Activated CD4-positive, alpha-beta T cell treated with anti-CD3 and anti-CD28 coated beads, Interleukin-2, amount 50 U/mL, for 48 hours (primary cell): ENCODE results near the gene RPS6KC1.
"Not testable (repeated sequence)": the region's sequence is repeated elsewhere in the genome, so short reads cannot be mapped to it uniquely, and the experiment has no call there.

Experiments
- DNase-seq, 2 experiments: peaks; one replicate each; pipeline ENCODE4 v3.0.0-alpha.2; 2020

Gene RPS6KC1

DNA sequence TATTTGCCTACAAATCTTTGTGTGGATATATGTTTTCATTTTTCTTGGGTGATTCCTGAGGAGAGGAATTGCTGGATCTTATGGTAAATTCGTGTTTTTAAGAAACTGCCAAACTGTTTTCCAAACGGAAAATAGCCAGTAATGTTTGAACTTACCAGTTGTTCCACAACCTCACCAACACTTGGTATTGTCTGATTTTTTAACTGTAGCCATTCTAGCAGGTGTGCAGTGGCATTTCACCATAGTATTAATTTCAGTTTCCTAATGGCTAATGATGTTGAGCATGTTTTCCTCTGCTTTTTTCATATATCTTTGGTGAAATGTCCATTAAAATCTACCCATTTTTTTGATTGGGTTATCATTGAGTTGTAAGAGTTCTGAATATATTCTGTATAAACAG, 56.6 kb downstream of the RPS6KC1 start:
- DNase-seq = no peak

DNA sequence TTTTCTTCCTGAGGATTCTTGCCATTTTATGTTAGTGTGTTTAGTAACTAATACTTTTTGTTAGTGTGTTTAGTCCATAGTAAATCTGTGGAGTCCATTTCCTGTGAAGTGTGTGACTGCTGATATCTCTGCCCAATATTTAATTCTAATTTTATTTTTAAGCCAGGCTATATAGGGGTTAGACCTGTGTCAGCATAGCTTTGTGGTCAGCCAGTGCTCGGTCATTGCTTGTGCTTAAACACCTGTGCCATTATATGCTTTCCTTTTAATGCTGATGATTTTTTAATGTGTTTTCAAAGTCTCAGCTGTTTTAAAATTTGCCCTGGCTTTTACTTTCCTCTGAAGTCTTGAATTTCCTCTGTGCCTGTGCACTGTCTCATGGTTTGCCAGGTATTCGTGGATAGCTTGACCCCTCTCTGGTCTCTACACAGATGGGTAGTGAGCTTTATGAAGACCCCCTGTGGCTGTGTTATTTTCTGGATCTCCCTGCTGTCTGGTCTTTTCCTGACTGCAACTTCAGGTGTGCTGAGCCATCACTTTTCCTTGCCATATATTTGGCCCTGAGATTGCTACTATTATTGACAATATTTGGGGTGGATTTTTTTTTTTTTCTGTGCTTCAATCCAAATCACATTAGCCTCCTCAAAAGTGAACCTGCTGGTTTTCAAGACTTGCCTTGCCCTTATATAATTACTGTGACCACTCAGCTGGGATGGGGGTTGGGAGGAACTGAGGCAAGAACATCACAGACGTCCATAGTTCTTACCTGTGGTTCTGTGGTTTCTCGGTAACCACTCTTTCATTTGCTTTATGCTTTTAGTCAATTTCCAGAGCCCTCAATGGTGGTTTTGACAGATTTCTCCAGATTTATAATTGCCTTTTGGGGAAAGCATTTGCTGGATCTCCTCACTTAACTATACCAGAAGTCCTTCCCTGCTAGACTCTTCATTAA, 59.6 kb downstream of the RPS6KC1 start:
- no peak for DNase-seq

DNA sequence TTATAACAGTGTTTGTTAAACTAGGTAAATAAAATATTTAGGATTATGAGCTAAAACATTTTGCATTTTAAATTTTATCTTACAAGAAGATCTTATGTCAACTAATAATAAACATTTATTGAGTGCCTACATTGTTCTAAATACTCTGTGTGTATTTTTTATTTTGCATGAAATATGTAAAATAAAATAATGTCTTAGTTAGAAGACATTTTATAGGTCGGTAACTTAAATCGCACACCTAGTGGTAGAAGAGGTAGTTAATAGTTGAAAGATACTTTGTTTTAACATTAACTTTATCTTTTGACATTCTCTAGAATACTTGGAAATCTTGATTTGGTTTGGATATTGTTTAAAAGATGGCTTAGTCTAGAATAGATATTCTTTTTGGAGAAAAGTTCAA, 60.5 kb downstream of the RPS6KC1 start:
- DNase-seq = no peak

DNA sequence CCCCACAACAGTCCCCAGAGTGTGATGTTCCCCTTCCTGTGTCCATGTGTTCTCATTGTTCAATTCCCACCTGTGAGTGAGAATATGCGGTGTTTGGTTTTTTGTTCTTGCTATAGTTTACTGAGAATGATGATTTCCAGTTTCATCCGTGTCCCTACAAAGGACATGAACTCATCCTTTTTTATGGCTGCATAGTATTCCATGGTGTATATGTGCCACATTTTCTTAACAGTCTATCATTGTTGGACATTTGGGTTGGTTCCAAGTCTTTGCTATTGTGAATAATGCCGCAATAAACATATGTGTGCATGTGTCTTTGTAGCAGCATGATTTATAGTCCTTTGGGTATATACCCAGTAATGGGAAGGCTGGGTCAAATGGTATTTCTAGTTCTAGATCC, 61.7 kb downstream of the RPS6KC1 start:
- DNase-seq = not testable (repeated sequence)

DNA sequence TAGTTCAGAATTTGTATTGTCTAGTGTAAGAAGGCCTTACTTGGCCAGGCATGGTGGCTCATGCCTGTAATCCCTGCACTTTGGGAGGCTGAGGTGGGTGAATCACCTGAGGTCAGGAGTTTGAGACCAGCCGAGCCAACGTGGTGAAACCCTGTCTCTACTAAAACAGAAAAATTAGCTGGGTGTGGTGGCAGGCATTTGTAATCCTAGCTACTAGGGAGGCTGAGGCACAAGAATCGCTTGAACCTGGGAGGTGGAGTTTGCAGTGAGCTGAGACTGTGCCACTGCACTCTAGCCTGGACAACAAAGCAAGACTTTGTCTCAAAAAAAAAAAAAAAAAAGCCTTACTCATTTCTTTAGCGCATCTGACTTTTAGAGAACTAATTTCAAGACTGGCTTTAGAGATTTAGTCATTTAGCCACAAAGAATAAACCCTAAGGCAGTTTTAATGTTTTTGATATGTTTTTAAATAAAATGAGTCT, 66.7 kb downstream of the RPS6KC1 start:
- DNase-seq = peak; percentile 6 to 20

DNA sequence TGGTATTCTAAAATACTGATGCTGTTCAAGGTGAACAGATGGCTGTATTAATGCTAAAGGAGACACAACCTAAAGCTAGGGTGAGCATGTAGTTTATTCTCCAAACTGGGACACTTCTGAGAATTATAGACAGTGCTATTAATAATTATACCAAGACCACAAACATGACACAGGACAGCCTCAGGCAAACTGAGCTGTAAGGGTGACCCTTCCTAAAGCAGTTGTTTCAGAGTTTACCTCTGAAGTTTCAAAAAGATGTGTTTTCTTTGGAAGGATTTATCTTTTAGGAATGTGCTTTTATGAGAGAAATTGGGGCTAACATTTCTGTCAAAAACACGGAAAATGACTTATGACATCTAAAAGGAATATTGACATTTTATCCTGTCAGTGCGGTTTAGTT, 68.8 kb downstream of the RPS6KC1 start:
- no peak for DNase-seq

DNA sequence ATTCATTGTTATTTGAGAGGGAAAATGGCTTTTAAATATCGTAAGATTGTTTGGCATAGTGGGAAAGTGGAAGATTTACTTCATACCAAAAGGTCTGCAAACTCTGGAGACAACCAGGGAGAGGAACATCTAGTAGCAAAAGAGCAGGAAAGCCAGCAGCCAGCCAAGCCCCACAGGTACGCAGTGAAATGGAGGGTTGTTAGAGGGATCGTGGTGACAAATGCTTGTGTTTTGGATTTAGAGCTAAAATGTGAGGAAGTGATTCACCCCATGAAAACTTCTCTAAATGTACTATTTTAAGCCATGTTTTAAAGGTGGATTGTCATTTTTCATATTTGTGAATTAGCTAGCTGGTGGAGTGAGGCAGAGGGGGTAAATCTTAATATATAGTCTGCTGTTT, 69.3 kb downstream of the RPS6KC1 start:
- DNase-seq = no peak

DNA sequence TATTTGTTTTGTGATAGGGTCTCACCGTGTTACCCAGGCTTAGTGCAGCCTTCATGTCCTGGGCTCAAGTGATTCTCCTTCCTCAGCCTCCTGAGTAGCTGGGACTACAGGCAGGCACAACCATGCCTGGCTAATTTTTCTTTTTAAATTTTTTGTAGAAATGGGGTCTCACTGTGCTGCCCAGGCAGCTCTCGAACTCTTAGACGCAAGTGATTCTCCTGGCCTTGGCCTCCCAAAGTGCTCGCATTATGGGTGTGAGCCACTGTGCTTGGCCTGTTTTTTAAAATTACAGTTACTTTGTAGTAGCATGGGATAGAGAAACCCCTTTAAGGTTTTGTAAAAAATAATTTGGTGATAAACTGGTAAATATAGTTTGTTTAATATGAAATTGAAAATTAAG, 69.9 kb downstream of the RPS6KC1 start:
- no peak for DNase-seq

DNA sequence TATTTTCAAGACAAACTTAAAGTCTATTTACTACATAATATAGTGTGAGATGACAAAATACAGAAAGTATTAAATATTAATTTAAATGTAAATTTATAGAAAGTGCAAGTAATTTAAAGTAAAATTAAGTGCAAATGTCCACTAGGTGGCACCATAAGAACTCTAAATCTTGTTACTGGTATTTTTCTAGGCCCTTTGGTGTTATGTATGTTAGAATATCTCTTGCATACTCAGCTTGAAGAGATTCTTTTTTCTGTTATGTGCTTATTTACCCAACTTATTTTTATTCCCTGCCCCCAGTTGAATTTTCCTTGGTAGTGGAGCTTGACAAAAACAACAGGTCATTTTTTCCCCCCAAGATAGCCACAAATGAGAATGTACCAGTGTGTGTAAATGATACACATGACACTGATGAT, 71.5 kb downstream of the RPS6KC1 start:
- no peak for DNase-seq

DNA sequence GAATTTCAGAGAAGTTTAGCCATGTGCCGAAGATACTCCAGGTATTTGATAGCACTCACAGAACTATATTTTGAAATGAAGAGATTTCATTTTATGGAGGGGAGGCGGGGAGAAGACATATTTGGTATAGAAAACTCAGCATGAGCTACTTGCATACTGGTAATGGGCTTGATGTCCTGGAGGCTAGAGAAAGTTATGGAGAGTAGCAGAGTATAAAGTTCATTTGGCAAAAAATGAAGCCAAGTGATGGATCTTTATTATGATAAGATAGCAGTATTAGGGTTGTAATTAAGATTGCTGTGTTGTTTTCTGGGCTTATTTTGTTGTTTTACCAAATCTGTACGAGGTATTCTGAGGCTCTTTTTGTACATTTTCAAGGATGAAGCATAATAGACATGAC, 72.0 kb downstream of the RPS6KC1 start:
- DNase-seq = no peak

DNA sequence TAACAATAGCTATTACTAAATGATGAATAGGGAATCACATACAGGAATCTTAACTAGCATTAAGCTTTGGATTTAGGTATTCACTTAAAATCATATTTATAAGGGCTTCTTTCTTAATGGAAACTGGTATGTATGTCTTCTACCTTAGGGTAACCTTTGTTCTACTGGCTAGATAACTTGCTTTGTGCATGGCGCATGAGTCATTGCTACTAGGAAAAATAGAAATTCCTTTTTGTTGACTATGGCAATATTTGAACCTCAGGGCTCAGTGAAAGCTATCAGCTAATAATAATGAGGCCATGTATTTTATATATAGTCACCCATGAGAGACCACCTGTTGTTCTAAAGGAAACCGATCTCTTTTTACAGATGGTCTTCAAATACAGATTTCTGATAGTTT, 72.5 kb downstream of the RPS6KC1 start:
- DNase-seq = no peak

DNA sequence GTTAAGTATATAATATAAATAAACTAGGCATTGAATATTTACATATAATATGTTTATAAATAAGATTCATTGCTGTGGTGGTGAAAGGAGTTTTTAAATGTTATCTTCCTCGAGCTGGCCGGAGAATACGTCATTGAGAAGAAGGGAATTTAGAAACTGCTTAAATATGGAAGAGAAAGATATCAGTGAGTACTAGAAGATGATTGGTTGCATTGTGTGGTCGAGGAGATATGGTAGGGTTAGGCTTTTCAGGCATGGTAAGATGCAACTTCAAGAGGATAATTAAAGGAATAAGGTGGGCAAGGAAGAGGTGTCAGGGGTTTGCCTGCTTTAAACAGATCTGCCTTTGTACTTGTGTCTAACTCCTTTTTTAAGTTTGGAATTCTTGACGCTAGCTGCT, 73.5 kb downstream of the RPS6KC1 start:
- no peak for DNase-seq

DNA sequence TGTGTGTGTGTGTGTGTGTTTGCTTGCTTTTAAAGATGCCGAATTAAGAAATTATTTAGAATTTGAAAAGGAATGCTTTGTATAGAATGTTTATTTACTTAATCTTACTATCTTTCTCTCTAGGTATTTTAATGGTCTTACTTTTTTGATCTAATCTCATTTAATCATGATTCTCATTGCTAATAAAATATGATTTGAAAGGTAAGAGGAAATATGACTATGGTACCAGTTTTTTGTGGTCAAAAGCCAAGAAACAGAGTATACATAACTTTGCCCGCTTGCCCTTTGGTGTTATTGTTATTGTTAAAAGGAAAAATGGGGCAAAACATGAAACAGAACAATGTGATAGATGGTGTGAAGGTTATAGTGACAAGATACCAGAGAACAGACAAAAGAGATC, 74.6 kb downstream of the RPS6KC1 start:
- no peak for DNase-seq

DNA sequence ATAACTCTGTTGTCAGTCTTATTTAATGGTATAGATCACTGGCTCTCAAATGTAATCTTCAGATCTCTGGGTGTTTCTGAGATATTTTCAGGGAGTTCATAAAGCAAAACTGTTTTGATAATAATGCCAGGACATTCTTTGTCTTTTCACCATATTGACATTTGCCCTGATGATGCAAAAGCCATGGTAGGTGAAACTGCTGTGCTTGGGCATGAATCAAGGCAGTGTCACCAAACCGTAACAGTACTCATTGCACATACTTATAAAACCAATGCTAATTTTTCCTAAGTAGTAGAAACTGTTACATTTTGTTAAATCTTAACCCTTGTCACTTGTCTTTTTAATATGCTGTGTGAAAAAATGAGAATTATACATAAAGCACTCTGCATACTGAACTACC, 76.0 kb downstream of the RPS6KC1 start:
- no peak for DNase-seq

DNA sequence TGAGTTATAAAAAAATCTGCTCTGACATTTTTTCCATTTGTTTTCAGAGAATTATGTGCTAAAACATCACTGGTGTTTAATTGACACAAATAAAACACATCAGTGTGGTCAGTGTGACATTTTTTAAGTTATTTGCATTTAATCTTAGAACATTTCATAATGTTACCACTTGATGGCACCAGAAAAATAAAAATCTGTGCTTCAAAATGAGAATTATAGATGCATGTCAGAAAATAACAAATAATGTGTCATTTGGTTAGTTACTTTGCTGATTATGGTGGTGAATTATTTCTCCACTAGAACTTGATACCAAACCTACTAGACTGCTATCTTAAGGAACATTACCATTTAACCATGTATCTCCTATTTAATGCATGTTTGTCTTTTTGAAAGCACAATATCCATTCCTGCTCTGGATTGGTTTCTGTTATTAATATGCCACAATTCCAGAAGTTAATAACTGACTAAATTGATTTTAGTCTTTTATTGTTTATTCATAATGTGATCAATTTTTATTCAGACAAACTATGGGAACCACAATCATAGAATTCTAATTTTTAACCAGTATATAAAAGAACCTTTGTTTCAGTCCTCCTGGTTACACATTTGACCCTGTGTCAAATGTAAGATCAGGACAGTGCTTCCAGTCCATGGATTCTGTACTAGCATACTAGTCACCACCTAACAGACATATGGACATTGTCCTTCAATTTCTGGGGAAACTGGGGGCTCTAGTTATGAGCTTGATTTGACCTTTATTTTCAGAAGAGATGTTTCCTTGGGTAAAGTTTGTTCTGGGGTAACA, 81.0 kb downstream of the RPS6KC1 start:
- DNase-seq = no peak

DNA sequence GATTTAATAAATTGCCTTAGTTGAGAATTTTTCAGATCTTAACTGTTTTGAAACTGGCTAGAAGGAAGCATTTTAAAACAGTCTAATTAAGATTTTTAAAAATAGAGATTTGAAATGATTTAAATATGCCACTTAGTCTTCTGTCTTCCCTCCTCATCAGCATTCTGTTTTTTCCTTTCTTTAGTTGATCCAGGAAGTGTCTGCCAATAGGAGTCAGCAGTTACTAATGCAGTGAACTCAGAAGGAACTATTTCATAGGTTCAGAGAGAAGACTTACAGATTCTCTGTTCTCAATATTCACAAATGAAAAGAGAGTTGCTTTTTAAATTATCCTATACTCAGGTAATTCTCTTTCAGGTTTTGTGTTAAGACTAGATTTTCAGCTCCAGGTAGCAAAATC, 84.5 kb downstream of the RPS6KC1 start:
- no peak for DNase-seq

DNA sequence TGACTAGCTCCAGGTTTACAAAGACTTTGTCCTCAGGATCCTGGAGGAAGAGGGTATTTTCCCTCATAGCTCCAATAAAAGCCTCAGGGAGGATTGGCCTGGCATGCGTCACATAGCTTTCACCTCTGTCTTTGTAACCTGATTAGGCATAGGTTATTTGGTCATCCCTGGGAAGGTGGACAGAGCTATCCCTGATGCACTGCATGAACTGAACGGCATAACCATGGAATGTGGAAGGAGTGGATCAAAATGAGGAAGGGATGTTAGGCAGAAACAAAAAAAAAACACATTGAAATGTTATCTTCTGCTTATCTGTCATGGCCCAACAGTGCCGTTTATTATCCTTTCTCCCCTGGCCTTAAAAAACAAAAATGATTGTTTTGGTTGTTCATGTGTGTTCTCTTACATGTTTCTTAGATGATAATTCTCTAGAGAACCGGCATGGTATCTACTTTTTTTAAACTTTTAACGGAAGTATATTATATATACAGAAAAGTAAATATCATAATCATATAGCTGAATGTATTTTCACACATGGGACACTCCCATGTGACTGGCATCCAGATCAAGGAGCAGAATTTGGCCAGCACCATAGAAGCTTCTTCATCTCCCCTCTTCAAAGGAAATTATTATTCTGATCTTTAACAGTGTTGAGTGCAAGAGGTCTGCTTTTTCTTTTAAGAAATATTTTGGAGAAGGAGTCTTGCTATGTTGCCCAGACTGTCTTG, 85.3 kb downstream of the RPS6KC1 start:
- DNase-seq = no peak

DNA sequence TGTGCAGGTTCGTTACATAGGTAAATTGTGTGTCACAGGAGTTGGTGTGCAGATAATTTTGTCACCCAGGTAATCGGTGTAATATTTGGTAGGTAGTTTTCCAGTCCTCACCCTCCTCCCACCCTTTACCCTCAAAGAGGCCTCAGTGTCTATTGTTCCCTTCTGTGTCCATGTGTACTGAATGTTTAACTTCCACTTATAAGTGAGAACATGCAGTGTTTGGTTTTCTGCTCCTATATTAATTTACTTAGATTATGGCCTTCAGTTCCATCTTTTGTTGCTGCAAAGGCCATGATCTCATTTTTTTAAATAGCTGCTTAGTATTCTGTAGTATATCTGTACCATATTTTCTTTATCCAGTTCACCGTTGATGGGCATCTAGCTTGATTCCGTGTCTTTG, 87.3 kb downstream of the RPS6KC1 start:
- DNase-seq = no peak

DNA sequence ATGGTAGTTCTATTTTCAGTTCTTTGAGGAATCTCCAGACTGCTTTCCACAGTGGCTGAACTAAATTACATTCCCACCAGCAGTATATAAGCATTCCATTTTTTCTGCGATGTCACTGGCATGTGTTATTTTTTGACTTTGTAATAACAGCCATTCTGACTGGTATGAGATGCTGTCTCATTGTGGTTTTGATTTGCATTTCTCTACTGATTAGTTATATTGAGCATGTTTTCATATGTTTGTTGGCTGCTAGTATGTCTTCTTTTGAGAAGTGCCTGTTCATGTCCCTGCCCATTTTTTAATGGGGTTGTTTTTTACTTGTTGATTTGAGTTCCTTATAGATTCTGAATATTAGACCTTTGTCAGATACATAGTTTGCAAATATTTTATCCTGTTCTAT, 87.9 kb downstream of the RPS6KC1 start:
- DNase-seq = no peak

DNA sequence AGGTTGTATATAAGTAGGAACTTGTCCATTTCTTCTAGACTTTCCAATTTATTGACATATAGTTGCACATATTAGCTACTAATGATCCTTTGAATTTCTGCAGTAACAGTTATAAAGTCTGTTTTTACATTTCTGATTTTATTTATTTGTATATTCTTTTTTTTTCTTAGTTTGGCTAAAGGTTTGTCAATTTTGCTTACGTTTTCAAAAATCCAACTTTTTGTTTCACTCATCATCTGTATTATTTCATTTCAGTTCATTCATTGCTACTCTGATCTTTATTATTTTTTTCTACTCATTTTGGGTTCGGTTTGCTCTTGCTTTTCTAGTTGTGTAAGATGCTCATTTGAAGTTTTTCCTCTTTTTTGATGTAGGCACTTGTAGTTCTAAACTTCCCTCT, 97.9 kb downstream of the RPS6KC1 start:
- DNase-seq = no peak

DNA sequence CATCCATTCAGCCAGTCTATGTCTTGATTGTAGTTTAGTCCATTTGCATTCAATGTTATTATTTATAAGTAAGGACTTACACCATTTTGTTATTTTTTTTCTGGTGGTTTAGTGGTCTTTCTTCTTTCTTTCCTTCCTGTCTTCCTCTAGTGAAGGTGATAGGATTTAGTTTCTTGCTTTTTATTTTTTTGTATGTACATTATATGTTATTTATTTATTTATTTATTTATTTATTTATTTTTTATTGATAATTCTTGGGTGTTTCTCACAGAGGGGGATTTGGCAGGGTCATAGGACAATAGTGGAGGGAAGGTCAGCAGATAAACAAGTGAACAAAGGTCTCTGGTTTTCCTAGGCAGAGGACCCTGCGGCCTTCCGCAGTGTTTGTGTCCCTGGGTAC, 99.0 kb downstream of the RPS6KC1 start:
- not testable (repeated sequence) for DNase-seq

DNA sequence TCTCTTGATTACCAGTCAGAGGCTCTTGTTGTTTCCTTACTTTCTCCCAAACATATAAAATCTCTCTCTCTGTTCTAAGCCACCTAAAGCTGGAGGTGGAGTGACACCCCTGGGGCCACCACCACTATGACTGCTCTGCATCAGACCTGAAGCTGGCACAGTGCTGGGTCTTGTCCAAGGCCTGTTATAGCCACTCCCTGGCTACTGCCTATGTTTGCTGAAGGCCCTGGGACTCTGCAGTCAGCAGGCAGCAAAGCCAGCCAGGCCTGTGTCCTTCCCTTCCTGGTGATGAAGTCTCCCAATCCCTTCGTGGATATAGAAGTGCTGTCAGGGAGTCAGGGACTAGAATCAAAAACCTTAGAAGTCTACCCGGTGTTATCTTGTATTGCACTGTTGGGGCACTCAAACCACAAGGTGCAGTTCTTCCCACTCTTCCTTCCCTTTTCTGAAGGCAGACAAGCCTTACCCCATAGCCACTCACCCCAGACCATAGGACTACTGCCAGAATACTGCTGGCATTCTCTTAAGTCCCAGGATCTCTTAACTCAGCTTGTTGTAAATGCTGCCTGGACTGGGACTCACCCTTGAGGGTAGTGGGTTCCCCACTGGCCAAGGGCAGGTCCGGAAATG, 103.1 kb downstream of the RPS6KC1 start:
- DNase-seq = no peak

DNA sequence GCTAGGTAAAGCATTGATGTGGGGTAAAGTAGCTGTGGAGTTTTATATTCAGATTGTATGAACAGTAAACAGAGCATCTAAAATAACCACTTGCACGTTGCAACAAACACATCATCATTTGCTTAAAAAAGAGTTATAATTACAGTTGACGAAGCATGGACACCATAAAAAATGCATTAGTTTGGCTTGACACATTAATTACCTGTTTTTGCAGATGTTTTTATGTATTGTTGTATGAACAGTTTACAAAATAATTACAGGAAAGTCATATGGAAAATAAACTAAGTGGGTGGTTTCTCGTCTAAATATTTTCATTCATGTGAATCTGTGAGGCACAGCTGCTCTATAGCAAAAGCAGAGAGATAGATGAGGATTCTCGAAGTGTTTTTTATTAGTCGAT, 108.3 kb downstream of the RPS6KC1 start:
- DNase-seq = no peak
